ENCODE data around the gene PACSIN1.

DNA sequence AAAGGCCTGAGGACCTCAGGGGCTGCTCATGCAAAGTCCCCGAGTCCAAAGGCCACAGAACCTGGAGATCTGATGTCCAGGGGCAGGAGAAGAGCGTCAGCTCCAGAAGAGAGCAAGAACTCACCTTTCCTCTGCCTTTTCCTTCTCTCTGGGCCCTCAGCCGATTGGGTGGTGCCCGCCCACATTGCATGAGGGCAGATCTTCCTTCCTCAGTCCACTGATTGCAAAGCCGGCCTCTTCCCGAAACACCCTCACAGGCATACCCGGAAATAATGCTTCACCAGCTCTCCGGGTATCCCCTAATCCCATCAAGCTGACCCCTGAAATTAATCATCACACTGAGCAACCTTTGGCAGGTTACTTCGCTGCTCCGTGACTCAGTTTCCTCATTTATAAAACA lies 56.9 kb downstream of the PACSIN1 start:
- TF ChIP-seq EZH2 (IDR thresholded peaks at IDR 0.05; ENCODE audit: low read length) = no peak
- TF ChIP-seq, protein P1, sequence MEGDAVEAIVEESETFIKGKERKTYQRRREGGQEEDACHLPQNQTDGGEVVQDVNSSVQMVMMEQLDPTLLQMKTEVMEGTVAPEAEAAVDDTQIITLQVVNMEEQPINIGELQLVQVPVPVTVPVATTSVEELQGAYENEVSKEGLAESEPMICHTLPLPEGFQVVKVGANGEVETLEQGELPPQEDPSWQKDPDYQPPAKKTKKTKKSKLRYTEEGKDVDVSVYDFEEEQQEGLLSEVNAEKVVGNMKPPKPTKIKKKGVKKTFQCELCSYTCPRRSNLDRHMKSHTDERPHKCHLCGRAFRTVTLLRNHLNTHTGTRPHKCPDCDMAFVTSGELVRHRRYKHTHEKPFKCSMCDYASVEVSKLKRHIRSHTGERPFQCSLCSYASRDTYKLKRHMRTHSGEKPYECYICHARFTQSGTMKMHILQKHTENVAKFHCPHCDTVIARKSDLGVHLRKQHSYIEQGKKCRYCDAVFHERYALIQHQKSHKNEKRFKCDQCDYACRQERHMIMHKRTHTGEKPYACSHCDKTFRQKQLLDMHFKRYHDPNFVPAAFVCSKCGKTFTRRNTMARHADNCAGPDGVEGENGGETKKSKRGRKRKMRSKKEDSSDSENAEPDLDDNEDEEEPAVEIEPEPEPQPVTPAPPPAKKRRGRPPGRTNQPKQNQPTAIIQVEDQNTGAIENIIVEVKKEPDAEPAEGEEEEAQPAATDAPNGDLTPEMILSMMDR (optimal IDR thresholded peaks at IDR 0.05 in 1 of 3, IDR thresholded peaks at IDR 0.05 in 1 of 3, conservative IDR thresholded peaks at IDR 0.05 in 1 of 3; ENCODE audit: extremely low read depth in 1 of 3, insufficient read depth in 2 of 3, low read length in 3 of 3) = no peak

All from keratinocyte (primary cell).